ENCODE data around the gene SNCA.

DNA sequence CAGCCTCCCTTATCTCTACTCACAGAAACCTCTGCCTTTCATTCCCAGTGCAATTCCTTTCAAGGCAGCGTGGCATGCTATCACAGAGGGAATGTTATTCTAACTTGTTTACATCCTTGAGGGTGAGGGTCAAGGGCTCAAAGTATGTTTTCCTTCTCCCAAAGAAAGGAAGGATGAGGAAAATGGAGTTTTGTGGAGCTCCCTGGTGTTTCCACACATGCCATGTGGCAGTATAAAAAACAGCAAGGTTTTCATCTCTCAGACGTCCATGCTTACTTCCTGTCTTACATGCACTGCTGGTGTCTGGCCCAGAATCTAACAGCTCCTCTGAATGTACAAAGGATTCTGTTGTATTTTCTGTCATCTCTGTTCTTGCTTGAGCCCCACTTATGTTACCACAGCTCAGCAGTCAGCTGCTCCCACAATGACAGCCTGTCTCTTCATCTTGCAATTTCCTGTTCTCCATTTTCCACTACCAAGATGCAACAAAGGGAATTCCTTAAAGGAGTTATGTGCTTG lies 128.0 kb downstream of the SNCA start:
- TF ChIP-seq BACH2 (CRISPR knock-in tag; IDR thresholded peaks at IDR 0.05; ENCODE audit: borderline replicate concordance): no peak
- no peak for TF ChIP-seq ZFP3 (CRISPR knock-in tag; IDR thresholded peaks at IDR 0.05)
- no peak for TF ChIP-seq PATZ1 (CRISPR knock-in tag; IDR thresholded peaks at IDR 0.05; ENCODE audit: borderline replicate concordance)
- TF ChIP-seq, protein P1, sequence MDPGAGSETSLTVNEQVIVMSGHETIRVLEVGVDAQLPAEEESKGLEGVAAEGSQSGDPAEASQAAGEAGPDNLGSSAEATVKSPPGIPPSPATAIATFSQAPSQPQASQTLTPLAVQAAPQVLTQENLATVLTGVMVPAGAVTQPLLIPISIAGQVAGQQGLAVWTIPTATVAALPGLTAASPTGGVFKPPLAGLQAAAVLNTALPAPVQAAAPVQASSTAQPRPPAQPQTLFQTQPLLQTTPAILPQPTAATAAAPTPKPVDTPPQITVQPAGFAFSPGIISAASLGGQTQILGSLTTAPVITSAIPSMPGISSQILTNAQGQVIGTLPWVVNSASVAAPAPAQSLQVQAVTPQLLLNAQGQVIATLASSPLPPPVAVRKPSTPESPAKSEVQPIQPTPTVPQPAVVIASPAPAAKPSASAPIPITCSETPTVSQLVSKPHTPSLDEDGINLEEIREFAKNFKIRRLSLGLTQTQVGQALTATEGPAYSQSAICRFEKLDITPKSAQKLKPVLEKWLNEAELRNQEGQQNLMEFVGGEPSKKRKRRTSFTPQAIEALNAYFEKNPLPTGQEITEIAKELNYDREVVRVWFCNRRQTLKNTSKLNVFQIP (CRISPR knock-in tag; IDR thresholded peaks at IDR 0.05; ENCODE audit: borderline replicate concordance, low read depth): no peak
- TF ChIP-seq ZC3H10 (CRISPR knock-in tag; IDR thresholded peaks at IDR 0.05): no peak

Data from SK-N-SH treated with all-trans-retinoic acid at 6 μM for 48 hours (cell line).